Measurements from ENCODE around the gene BPIFB2.

BPIFB2 gene

DNA sequence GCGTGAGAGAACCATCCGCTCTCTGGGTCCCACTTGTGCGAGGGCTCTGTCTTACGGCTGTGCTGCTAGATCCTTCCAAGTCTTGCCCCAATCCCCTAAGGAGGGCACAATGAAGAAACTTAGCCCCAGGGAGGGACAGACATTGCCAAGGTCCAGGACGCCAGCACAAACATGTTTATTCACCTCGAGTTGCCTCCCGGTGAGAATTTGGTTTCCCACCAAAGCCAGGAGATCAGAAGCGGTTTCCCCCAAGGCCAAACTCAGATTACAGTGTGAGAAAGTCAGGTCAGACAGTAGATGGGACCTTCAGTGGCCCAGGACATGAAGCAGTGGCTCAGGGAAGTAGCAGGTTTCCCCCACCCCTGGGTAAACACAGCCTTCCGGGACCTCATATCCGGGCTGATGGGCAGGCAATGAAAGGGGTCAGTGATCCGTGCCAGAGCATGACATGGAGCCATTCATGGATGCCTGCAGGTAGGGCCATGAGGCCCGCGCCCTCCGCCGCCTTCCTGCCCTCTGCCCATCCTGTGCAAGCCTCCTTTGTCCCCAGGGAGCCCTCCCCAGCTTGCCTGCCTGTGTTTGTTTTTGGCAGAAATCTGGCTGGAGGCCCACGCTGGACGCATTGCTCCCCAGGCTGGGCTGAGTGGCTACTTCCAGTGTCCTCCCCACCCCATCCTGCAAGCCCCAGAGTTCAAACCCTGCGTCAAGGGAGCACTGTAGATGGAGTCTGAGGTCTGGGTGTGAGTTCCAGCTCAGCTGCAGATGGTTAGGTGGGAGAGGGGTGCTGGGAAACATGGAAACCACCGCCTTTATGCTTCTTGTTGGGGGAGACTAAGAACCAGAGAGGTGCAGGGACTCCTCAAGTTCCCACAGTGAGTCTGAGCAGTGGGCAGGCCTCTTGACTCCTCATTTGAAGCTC is 2.0 kb downstream of the BPIFB2 start:
- no peak for DNase-seq

DNA sequence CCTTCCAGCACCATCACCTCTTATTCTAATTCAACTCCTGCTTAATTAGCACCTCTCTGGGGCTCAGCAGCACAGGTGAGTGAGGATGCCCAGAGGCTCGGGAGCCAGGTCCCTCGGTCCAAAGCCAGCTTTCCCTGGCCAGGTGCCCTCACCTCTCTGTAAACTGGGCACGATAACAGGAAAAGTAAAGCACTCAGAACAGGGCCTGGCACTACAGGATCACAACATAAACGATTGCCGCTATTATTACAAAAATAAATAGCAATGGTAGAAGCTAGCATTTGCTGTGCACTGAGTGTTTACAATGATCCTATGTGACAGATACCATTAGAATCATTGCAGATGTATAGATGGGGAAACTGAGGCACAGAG is 2.6 kb downstream of the BPIFB2 start:
- DNase-seq = no peak

DNA sequence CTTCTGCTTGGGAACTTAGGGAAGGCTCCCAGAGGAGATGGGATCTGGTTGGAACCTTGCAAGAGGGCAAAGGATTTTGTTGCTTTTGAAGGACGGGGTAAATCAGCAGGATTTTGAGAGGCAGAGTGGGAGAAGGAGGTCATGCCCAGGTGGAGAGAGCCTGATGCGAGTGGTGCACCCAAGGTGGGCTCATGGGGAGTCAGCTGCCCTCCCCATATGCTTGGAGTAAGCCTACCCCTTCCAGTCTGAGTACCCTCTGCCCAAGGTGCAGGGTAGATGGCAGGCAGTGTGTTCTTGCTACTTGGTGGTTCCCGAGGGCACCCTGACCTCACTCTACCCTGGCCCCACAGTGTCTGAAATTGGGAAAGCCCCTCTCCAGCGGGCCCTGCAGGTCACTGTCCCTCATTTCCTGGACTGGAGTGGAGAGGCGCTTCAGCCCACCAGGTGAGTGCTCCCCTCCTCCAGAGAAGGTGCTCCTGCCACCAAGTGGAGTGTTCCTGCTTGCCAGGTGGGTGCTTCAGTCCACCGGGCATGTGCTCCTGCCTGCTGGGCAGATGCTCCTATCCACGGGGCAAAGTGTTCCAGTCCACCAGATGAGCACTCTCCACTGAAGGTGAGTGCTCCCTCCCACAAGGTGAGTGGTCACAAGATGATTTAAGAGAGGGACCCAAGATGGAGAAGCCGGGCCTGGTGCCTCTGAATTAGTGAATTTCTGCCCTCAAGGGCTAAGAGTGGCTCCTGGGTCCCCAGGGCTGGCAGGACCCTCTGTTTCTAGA is 3.4 kb downstream of the BPIFB2 start:
- DNase-seq = no peak

DNA sequence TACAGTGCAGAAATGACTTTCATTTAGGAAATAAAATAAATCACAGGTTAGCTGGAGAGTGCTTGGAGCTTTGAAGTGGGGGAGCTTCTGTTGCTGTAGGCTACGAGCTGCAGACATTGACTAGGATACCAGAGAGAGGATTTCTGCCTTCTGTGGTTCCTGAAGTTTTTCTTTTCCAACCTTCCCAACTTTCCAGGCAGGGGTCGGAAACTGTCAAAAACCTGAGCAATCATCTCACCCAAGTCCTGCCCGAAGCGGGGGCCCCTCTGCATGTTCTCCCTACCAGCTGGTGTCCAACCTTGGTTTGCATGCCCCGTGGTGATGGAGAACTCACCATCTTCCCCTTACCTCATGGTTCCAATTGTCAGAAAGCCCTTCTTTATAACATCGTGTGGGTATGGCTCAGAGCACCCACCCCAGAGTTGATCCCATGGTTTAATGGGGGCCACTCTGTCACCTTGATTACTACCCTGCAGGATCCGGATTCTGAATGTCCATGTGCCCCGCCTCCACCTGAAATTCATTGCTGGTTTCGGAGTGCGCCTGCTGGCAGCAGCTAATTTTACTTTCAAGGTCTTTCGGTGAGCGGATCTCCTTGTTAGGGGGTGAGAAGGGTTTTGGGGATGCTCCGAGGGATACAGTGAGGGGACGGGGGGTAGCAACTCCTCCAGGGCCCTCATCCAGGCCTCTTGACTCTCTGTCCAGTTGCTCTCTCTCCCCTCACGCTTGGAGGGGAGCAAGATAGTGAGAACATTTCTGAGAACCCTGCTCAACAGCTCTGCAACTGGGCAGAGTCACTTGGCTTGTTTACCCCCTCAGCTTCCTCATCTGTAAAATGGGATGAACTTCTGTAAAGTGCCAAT is 5.1 kb downstream of the BPIFB2 start:
- DNase-seq = no peak

DNA sequence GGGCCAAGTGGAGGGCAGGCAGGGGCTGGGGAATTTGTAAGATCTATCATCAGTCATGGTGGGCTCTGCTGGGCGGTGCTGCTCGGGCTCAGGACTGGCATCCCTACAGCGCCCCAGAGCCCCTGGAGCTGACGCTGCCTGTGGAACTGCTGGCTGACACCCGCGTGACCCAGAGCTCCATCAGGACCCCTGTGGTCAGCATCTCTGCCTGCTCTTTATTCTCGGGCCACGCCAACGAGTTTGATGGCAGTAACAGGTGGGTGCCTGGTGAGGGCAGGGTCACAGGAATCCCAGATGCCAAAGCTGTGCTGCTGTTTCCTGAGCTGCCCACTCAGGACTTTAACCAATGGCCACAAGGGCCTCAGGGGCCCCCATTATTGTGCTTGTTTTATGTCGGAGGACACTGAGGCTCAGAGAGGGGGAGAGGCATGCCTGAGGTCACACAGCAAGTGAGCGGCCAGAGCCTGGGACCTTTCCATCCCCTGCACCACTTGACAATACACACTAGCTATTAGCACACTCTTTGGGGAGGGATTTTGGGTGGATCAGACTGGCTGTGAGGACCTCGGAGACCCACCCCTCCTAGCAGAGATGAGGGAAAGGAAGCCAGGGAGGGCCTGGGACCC is 6.3 kb downstream of the BPIFB2 start:
- no peak for DNase-seq

GRCh38 chr20:33014336-33015113 is 7.0 kb downstream of the BPIFB2 start:
- peak; percentile 25 for DNase-seq

DNA sequence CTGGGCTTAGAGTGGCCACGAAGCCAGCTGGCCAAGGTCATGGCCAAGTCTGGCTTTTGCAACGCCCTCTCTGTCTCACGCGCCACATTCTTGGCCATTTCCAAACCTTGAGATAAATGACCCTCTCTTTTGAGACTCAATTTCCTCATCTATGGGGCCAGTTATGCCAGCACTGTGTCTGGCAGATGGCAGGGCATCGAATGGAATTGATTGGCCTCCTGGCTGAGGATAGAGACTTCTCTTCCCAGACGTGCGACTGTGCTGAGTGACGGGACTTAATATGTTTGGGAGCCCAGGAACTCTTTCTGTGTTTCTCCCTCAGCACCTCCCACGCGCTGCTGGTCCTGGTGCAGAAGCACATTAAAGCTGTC is 7.6 kb downstream of the BPIFB2 start:
- no peak for DNase-seq

DNA sequence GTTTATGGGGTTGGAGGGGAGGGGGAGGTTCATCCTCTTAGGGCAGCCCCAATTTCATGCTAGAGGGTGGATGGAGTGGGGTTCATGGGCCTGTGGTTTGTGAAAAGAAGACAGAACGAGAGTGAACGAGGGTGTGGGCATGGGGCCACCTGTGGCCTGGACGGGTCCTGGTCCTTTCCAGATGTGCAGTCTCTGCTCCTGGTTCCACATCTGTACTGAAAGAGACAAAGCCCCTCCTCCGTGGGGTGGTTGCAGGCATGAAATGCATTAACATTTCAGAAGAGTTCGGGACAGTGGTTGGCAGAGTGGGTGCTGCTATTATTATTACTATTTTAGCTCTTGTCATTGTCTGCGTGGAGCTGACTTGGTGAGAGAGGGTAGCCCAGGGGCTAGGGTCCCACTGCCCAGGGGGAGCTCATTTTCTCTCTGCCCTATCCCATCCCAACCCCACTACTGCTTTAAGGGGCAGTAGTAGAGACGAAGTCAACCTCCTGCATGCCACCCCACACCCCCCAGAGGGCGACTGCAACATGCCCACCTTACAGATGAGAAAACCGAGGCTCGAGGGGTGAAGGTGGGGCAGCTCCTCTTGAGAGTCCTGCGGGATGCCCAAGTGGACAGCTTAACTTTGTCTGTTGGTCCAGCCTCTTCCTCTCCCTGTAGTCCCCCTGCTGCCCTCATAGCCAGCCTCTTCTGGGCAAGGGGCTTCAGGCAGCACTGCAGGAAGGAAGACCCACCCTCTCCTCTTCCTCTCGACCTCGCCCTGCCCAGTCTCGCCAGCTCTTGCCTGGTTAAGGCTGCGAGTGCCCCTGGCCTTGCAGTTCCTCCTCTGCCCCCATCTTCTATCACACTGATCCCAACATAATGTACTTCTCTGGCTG is 8.4 kb downstream of the BPIFB2 start:
- no peak for DNase-seq

DNA sequence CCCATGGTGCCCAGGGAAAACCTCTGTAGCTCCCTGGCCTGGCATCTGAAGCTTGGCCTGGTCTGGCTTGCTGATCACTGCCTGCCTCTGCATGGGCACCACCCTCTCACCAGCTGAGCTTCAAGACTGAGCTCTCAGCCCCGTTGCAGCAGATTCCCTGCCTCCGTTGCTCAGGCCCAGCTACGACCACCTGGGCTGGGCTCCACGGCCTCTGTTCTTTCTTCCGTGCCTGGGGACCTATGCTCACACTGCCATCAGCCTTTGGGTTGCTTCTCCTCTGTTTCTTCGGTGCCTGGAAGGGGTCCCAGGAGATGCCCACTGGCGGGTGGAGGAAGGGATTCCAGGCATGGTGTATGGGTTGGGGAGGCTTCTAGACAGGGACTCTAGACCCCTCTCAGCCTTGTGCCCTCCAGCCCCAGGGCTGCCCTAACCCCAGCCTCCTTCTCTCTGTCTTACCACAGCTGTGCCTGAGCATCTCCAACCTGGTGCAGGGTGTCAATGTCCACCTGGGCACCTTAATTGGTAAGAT is 9.1 kb downstream of the BPIFB2 start:
- DNase-seq = no peak

- DNase-seq = no peak
These were observed 10.0 kb downstream of the BPIFB2 start for GRCh38 chr20:33017542-33017941.

GRCh38 chr20:33018169-33018931 is 10.8 kb downstream of the BPIFB2 start:
- no peak for DNase-seq

DNA sequence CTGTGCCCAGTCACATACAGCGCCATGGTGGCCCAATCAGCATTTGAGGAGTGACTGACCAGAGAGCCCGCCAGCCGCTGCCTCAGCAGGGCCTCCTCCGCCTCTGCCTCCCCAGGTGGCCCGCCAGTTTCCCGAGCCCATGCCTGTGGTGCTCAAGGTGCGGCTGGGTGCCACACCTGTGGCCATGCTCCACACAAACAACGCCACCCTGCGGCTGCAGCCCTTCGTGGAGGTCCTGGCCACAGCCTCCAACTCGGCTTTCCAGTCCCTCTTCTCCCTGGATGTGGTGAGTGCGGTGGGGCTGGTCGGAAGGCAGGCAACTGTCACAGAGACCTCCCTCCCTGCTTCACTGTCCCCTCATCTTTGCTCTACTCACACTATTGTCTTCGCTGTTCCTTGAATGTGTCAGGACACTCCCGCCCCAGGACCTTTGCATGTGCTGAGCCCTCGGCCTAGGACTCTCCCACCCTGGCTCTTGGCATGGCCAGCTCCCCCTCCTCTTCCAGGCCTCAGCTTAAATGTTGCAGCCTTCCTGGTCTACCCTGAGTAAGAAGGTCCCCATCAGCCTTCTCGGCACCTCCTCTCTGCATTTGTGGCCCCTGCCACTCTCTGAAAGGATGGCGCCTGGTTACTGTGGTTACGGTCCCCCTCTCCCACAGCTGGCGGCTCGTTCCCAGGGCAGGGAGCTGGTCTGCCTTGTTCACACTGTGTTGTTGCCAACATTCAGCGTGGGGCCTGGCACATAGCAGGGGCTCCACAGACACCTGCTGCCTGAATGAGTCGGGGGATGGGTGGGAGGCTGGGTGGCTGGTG is 12.2 kb downstream of the BPIFB2 start:
- DNase-seq = no peak

GRCh38 chr20:33020278-33021161 is 13.0 kb downstream of the BPIFB2 start:
- no peak for DNase-seq

GRCh38 chr20:33021879-33022278 is 14.4 kb downstream of the BPIFB2 start:
- DNase-seq = no peak

- no peak for DNase-seq
These were observed 14.8 kb downstream of the BPIFB2 start for GRCh38 chr20:33022289-33022688.

DNA sequence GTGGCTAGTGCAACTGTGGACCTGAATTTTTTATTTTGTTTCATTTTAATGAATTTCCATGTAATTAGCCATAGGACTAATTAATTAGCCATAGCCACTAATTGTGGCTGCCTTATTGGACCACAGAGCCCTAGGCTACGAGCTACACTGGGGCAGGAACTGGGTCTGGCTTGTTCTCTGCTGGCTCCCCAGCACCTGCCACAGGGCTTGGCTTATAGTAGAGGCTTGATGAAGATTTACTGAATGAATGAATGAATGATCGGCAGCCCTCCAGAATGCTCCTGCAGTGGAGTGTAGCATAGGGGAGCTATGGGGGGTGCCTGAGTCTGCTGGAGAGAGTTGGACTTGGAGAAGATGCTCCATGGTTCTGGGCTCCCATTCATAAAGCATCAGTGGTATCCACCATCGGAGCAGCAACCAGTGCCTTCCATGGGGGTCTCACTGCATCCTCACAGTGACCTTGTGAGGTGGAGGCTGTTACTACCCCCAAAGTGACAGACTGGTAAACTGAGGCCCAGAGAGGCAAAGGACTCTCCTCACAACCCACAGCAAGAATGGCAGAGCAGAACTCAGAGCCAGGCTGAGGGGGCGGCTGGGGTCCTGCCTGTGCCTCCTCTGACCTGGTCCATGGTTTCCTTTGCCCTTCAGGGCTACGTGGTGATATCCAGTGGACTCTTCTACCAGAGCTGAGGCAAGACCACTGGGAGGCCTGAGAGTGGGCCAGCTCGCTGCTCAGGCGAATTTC is 15.4 kb downstream of the BPIFB2 start:
- DNase-seq = no peak

All from NK-92 treated with Interleukin-12 subunit alpha and Interleukin-12 subunit beta, amount 100 ng/mL, for 24 hours (cell line).